AML-193 (cell line): ENCODE results near the gene DKKL1.
"Not testable (repeated sequence)": the region's sequence is repeated elsewhere in the genome, so short reads cannot be mapped to it uniquely, and the experiment has no call there.

Source experiments
- DNase-seq, 2 experiments: peaks; one replicate each; lab custom pipeline; 2025; lab: John Stamatoyannopoulos, UW

The DKKL1 gene

GRCh38 chr19:49362048-49362928 lies 1.4 kb upstream of the DKKL1 start, which contains the start of gene TEAD2:
TSS of gene TEAD2 (minus strand) at chr19:49362416. CDS start at chr19:49360075, 2,341 bp downstream.
- DNase-seq: no peak

- DNase-seq: no peak
Observed at GRCh38 chr19:49362929-49363267, 779 bp upstream of the DKKL1 start.

GRCh38 chr19:49364083-49364737 lies 533 bp downstream of the DKKL1 start:
- DNase-seq: no peak

GRCh38 chr19:49366110-49366509 lies 2.4 kb downstream of the DKKL1 start:
- no peak for DNase-seq

GRCh38 chr19:49368711-49369358 lies 5.2 kb downstream of the DKKL1 start:
- peak in 1 of 2 experiments; percentile 17 for DNase-seq

- DNase-seq: no peak
Observed at GRCh38 chr19:49371184-49371583, 7.5 kb downstream of the DKKL1 start.

- not testable (repeated sequence) for DNase-seq
Observed at GRCh38 chr19:49373174-49373573, 9.5 kb downstream of the DKKL1 start.

GRCh38 chr19:49374665-49375434 lies 11.2 kb downstream of the DKKL1 start:
- DNase-seq: no peak

- DNase-seq: no peak
Observed at GRCh38 chr19:49378512-49378911, 14.8 kb downstream of the DKKL1 start.

- no peak for DNase-seq
Observed at GRCh38 chr19:49380391-49380790, 16.7 kb downstream of the DKKL1 start.

GRCh38 chr19:49382639-49383038 lies 19.0 kb downstream of the DKKL1 start:
- no peak for DNase-seq

GRCh38 chr19:49383599-49383998 lies 19.9 kb downstream of the DKKL1 start:
- no peak for DNase-seq

- DNase-seq: no peak
Observed at GRCh38 chr19:49387936-49388372, 24.3 kb downstream of the DKKL1 start, which contains the start of gene KASH5. TSS of gene KASH5 (plus strand) at chr19:49388249. CDS start at chr19:49390884, 2,635 bp downstream.

GRCh38 chr19:49389406-49389805 lies 25.7 kb downstream of the DKKL1 start:
- DNase-seq: no peak

GRCh38 chr19:49390131-49390928 lies 26.7 kb downstream of the DKKL1 start:
- no peak for DNase-seq

- DNase-seq: no peak
Observed at GRCh38 chr19:49390929-49391359, 27.3 kb downstream of the DKKL1 start.

GRCh38 chr19:49391581-49392399 lies 28.1 kb downstream of the DKKL1 start:
- DNase-seq: peak; percentile 70 to 71

- no peak for DNase-seq
Observed at GRCh38 chr19:49393881-49394280, 30.2 kb downstream of the DKKL1 start.

- DNase-seq: no peak
Observed at GRCh38 chr19:49395581-49396407, 32.1 kb downstream of the DKKL1 start.
